Ascending aorta (tissue), 2 donors: ENCODE data around the gene ATCAY. TPM values are rescaled to one million over a fixed set of nuclear protein-coding genes. Genes with fewer than 3 reads are reported as not detected.
"Not testable (repeated sequence)": the region's sequence is repeated elsewhere in the genome, so short reads cannot be mapped to it uniquely, and the experiment has no call there.

Source experiments
- DNase-seq, 2 donors: peaks; one replicate each; pipeline ENCODE4 v3.0.0-alpha.2; 2019; ENCODE audit warnings: low spot score in 2 of 2
- H3K27ac ChIP-seq, 2 donors: fragments of 200-600 bp; sonication (generic); one replicate each; pipeline ENCODE4 v1.5.1; 2016 to 2017; ENCODE audit warnings: mild to moderate bottlenecking in 1 of 2
- H3K27me3 ChIP-seq: fragments of 200-600 bp; sonication (generic); one replicate; pipeline ENCODE4 v1.5.1; 2017
- H3K36me3 ChIP-seq, 2 donors: fragments of 200-600 bp; sonication (generic); one replicate each; pipeline ENCODE4 v1.5.1; 2016
- H3K4me1 ChIP-seq, 2 donors: fragments of 200-600 bp; sonication (generic); one replicate each; pipeline ENCODE4 v1.5.1; 2016 to 2017; ENCODE audit warnings: mild to moderate bottlenecking in 1 of 2
- H3K4me3 ChIP-seq, 2 donors: fragments of 200-600 bp; sonication (generic); one replicate each; pipeline ENCODE4 v1.5.1; 2016 to 2017; ENCODE audit warnings: mild to moderate bottlenecking in 1 of 2
- H3K9me3 ChIP-seq, 2 donors: fragments of 200-600 bp; sonication (generic); one replicate each; pipeline ENCODE4 v1.5.1; 2016
- CTCF ChIP-seq, 3 experiments: fragments of 200-600 bp in 2 of 3; fragments of 450-650 bp in 1 of 3; sonication (generic) in 2 of 3; IDR thresholded peaks; one replicate each; pipeline ENCODE4 v1.5.1; 2016 to 2019; ENCODE audit warnings: antibody characterized with exemption in 3 of 3, mild to moderate bottlenecking in 1 of 3, moderate library complexity in 1 of 3
- intact Hi-C: fragments of 100-400 bp; cut with DNase I; formaldehyde crosslinking; loops from one replicate; pipeline ENCODE4 v1.15.1; 2023
- total RNA-seq: library from RNA; depleted of rRNA; stranded (reverse); fragments of >200 nt; gene quantifications from one replicate; pipeline ENCODE4 v1.1.0, GENCODE V29; 2016

The ATCAY gene
- total RNA-seq, 1 donor from 2014 or later = not detected

DNA sequence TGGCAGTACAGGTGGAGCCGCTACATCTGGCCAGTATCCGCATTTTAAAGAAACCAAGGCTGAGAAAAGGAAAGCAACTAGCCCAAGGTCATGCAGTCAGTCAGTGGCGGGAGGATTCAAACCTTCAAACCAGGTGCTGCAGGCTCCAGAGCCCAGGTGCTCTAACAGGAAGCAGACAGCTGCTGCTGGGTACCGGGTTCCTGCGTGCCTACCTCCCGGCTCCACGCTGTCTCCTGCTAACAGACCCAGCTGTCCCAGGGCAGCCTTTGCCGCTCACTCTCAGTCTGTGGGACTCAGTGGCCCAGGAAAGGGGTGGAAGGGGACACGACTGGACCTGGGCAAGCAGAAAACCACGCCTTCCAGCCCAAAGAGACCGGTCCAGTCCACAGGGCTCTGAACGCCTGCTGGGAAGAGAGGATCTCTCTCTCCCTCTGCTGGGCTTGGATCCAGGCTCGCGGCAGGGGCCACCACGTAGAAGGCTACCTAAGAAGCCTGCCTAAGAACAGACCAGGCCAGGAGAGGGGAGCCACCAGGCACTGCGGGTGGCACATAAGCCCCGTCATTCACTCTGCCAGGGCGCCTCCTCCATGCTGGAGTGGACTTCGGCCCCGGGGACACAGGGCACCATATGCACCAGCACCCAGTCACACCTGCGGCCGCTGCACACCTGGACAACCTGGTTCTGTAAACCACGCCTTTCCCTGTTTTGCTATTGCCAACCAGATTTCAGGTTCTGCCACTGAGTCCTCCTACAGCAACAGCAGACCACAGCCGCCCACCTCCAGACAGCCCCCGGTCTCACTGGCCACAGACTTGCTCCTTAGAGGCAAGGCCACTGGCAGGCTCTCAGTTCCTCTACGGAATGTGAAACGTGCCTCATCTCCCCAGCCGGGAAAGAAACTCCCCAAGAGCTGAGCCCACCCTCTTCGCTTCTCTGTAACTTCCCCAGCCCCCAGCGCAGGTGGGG lies 85.8 kb downstream of the ATCAY start:
- H3K4me1 ChIP-seq = peaks cover 29 to 43% of the 10 kb centered on the region in 2 donors
- H3K27ac ChIP-seq = peak overlapping the region; percentile 91 to 99
- peak overlapping the region in 1 of 2 donors; percentile 38 for H3K4me3 ChIP-seq
- TF ChIP-seq CTCF (IDR thresholded peaks at IDR 0.05) = no peak
- H3K27me3 ChIP-seq = no peaks in the 10 kb centered on the region
- no peaks in the 10 kb centered on the region for H3K9me3 ChIP-seq
- peaks cover 66 to 70% of the 10 kb centered on the region in 2 donors for H3K36me3 ChIP-seq
- intact Hi-C loops = loop anchor here (5.0 kb wide), 2 partner anchors 101 to 294 kb away; partner anchors contain the start of gene ZBTB7A
- no peak for DNase-seq

DNA sequence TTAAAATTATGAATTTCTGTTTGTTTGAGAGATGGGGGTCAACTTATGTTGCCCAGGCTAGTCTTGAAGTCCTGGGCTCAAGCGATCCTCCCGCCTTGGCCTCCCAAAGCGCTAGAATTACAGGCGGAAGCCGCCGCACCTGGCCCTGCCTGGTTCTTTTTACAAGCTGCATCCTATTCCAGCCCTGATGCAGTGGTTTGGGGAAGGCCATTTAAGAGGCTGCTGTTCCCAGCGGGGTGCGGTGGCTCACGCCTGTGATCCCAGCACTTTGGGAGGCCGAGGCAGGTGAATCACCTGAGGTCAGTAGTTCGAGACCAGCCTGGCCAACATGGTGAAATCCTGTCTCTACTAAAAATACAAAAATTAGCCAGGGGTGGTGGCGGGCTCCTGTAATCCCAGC lies 87.5 kb downstream of the ATCAY start:
- intact Hi-C loops = loop anchor here (1.0 to 5.0 kb wide), 3 partner anchors 99 to 296 kb away; partner anchors contain the start of genes MRPL54 and ZBTB7A
- peaks cover 49 to 57% of the 10 kb centered on the region in 2 donors for H3K36me3 ChIP-seq
- H3K9me3 ChIP-seq, DNase-seq, H3K27me3 ChIP-seq: not testable (repeated sequence)
- H3K27ac ChIP-seq = peak overlapping the region; percentile 91 to 99
- peak overlapping the region in 1 of 2 donors; percentile 38 for H3K4me3 ChIP-seq
- H3K4me1 ChIP-seq = peaks cover 29 to 43% of the 10 kb centered on the region in 2 donors

DNA sequence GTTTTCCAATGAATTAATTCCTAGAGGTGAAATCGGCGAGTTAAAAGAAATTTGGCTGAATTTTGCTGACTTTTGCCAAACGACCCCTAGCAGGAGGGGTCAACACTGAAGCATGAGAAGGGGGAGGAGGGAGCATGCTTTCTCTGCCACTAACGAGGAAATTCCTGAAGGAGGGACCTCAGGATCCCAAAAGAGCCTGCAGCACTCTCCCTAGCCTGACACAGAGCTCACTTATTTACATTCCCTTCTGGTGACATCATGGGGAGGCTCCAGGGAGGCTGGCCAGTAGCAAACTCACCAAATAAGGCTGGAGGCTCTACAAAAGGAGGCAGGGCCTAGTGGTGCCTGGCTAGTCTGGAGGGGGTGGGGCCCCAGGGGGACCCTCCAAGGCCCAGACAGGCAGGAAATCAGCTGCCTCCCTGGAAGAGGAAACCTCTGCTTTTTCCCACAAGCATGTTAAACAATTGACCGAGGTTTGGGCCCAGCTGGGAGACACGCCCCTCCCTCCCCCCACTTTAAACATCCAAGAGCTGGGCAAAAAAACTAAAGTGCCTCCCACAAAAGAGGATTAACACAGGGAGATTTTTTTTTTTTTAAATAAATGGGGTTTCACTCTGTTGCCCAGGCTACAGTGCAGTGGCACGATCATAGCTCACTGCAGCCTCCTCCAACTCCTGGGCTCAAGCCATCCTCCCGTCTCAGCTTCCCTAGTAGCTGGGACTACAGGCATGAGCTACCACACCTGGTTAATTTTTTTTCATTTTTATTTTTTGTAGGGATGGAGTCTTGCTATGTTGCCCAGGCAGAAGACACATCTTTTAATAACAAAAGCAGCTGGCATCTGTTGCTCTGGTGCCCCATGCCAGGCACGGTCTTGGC lies 88.3 kb downstream of the ATCAY start:
- no peak for TF ChIP-seq CTCF (IDR thresholded peaks at IDR 0.05)
- no peaks in the 10 kb centered on the region for H3K9me3 ChIP-seq
- intact Hi-C loops = loop anchor here (1.0 to 5.0 kb wide), 3 partner anchors 99 to 296 kb away; partner anchors contain the start of genes MRPL54 and ZBTB7A
- H3K4me1 ChIP-seq = peaks cover 29 to 43% of the 10 kb centered on the region in 2 donors
- H3K27ac ChIP-seq = peak overlapping the region; percentile 99 to 100
- H3K36me3 ChIP-seq = peaks cover 41 to 48% of the 10 kb centered on the region in 2 donors
- H3K4me3 ChIP-seq = peak overlapping the region; percentile 78 to 98
- peak; percentile 90 to 97 for DNase-seq
- H3K27me3 ChIP-seq = no peaks in the 10 kb centered on the region

GRCh38 chr19:3969435-3970312 lies 89.2 kb downstream of the ATCAY start:
- peak overlapping the region; percentile 99 to 100 for H3K27ac ChIP-seq
- H3K27me3 ChIP-seq = no peaks in the 10 kb centered on the region
- peaks cover 29 to 43% of the 10 kb centered on the region in 2 donors for H3K4me1 ChIP-seq
- TF ChIP-seq CTCF (IDR thresholded peaks at IDR 0.05) = no peak
- peak overlapping the region; percentile 78 to 98 for H3K4me3 ChIP-seq
- intact Hi-C loops = loop anchor here (5.0 kb wide), 2 partner anchors 98 to 297 kb away; partner anchors contain the start of gene ZBTB7A
- peaks cover 33 to 40% of the 10 kb centered on the region in 2 donors for H3K36me3 ChIP-seq
- H3K9me3 ChIP-seq = no peaks in the 10 kb centered on the region
- peak; percentile 58 to 89 for DNase-seq

GRCh38 chr19:3970313-3970807 lies 89.9 kb downstream of the ATCAY start:
- Histone ChIP-seq H3K27ac (peak overlapping the region; percentile 99 to 100), H3K4me3 (peak overlapping the region; percentile 78 to 98), H3K9me3 (no peaks in the 10 kb centered on the region), H3K27me3 (no peaks in the 10 kb centered on the region), H3K4me1 (peaks cover 29 to 39% of the 10 kb centered on the region in 2 donors), H3K36me3 (peaks cover 27 to 37% of the 10 kb centered on the region in 2 donors)
- no peak for TF ChIP-seq CTCF (IDR thresholded peaks at IDR 0.05)
- intact Hi-C loops = no loop called here
- DNase-seq = no peak
